Type B pancreatic cell (in vitro differentiated cells): ENCODE data around the gene TTC28. TPM values are rescaled to one million over a fixed set of nuclear protein-coding genes. Genes with fewer than 3 reads are reported as not detected.
"Not testable (repeated sequence)": the region's sequence is repeated elsewhere in the genome, so short reads cannot be mapped to it uniquely, and the experiment has no call there.

Experiments
- DNase-seq: peaks from one replicate; pipeline ENCODE4 v3.0.0; 2021; ENCODE audit warnings: mixed read lengths; ENCODE audit not compliant: unreplicated experiment; ENCODE audit errors: extremely low spot score
- H3K27ac Mint-ChIP-seq: 2 replicates; pipeline ENCODE4 v1.8.0; 2021; ENCODE audit warnings: mild to moderate bottlenecking, mixed read lengths
- H3K27me3 Mint-ChIP-seq: 2 replicates; pipeline ENCODE4 v1.8.0; 2021; ENCODE audit warnings: mixed read lengths
- H3K36me3 Mint-ChIP-seq: 2 replicates; pipeline ENCODE4 v1.8.0; 2021; ENCODE audit warnings: mixed read lengths
- H3K4me1 Mint-ChIP-seq: one replicate; pipeline ENCODE4 v1.8.0; 2021; ENCODE audit warnings: mixed read lengths; ENCODE audit not compliant: unreplicated experiment
- H3K4me3 Mint-ChIP-seq: 2 replicates; pipeline ENCODE4 v1.8.0; 2021; ENCODE audit warnings: mild to moderate bottlenecking, mixed read lengths
- H3K9me3 Mint-ChIP-seq: 2 replicates; pipeline ENCODE4 v1.8.0; 2021; ENCODE audit warnings: mixed read lengths
- total RNA-seq: library from RNA; stranded (reverse); gene quantifications from 2 replicates; pipeline ENCODE4 v1.2.1, GENCODE V29; 2021; ENCODE audit warnings: low replicate concordance
- TF ChIP-seq, protein P1 (sequence below): fragments of 200-600 bp; sonication (generic); conservative IDR thresholded peaks from 2 replicates; pipeline ENCODE4 v1.5.0; 2021; ENCODE audit warnings: antibody characterized with exemption, mild to moderate bottlenecking

The TTC28 gene
- total RNA-seq, 1 donor from 2014 or later = 59.2 TPM

DNA sequence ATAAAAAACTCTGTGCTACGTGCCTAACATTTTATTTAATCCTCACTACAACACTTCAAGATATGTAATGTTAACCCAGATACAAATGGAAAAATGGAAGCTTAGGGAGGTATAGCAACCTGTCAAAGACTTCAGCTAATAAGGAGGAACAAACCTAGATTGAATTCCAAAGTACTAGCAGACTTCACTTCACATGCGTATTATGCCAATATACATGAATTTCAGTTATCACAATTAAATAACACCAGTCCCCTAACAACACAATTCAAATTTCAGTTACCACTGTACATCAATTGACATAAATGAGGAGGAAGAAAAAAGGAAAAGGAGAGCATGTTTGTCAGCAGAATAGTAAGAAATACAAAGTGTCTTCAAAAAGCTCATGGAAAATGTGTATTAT, 60.4 kb downstream of the TTC28 start:
- H3K4me3 Mint-ChIP-seq = no peak overlapping the region
- H3K4me1 Mint-ChIP-seq = no peaks in the 10 kb centered on the region
- no peak for DNase-seq
- H3K27ac Mint-ChIP-seq = no peak overlapping the region
- H3K27me3 Mint-ChIP-seq = no peaks in the 10 kb centered on the region
- TF ChIP-seq, protein P1, sequence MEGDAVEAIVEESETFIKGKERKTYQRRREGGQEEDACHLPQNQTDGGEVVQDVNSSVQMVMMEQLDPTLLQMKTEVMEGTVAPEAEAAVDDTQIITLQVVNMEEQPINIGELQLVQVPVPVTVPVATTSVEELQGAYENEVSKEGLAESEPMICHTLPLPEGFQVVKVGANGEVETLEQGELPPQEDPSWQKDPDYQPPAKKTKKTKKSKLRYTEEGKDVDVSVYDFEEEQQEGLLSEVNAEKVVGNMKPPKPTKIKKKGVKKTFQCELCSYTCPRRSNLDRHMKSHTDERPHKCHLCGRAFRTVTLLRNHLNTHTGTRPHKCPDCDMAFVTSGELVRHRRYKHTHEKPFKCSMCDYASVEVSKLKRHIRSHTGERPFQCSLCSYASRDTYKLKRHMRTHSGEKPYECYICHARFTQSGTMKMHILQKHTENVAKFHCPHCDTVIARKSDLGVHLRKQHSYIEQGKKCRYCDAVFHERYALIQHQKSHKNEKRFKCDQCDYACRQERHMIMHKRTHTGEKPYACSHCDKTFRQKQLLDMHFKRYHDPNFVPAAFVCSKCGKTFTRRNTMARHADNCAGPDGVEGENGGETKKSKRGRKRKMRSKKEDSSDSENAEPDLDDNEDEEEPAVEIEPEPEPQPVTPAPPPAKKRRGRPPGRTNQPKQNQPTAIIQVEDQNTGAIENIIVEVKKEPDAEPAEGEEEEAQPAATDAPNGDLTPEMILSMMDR = no peak
- H3K36me3 Mint-ChIP-seq = no peaks in the 10 kb centered on the region
- no peaks in the 10 kb centered on the region for H3K9me3 Mint-ChIP-seq

DNA sequence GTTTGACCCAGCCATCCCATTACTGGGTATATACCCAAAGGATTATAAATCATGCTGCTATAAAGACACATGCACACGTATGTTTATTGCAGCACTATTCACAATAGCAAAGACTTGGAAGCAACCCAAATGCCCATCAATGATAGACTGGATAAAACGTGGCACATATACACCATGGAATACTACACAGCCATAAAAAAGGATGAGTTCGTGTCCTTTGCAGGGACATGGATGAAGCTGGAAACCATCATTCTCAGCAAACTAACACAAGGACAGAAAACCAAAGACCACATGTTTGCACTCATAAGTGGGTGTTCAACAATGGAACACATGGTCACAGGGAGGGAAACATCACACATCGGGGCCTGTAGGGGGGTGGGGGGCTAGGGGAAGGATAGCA, 64.2 kb downstream of the TTC28 start:
- DNase-seq, H3K27ac Mint-ChIP-seq, H3K4me1 Mint-ChIP-seq, H3K4me3 Mint-ChIP-seq, H3K27me3 Mint-ChIP-seq, H3K9me3 Mint-ChIP-seq: not testable (repeated sequence)
- peaks cover 12% of the 10 kb centered on the region for H3K36me3 Mint-ChIP-seq

DNA sequence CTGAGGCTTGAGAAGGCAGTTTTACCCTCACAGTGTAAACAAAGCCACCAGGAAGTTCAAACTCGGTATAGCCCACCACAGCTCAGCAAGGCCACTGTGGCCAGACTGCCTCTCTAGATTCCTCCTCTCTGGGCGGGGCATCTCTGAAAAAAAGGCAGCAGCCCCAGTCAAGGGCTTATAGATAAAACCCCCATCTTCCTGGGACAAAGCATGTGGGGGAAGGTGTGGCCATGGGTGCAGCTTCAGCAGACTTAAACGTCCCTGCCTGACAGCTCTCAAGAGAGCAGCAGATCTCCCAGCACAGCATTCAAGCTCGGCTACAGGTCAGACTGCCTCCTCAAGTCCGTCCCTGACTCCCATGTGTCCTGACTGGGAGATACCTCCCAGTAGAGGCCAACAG, 69.7 kb downstream of the TTC28 start:
- Mint-ChIP-seq H3K4me3 (no peak overlapping the region), H3K27me3 (no peaks in the 10 kb centered on the region)

DNA sequence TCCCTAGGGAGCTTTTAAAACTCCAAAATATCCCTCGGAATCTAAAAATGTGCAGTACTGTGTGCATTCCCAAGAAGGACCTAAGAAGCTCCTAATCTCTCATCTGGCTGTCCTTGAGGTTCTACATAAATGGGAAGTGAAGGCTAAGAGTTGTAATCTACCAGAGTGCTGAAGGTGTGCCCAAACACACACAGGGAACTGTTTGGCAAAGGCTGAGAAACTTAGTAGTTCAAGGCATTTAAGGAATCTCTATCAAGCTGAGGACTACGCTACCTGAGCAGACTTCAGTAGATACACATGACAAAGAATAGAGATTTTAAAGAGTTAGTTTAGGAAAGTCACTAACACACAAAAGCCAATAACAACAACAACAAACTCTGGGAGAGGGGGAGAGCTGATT, 71.1 kb downstream of the TTC28 start:
- no peaks in the 10 kb centered on the region for H3K9me3 Mint-ChIP-seq
- TF ChIP-seq, protein P1 = no peak

More for the DNA sequence above, 69.7 kb downstream of the TTC28 start:
- H3K36me3 Mint-ChIP-seq = peaks cover 12% of the 10 kb centered on the region
- H3K27ac Mint-ChIP-seq = no peak overlapping the region
- H3K4me1 Mint-ChIP-seq = peaks cover 17% of the 10 kb centered on the region
- no peak for DNase-seq
- TF ChIP-seq, protein P1 = no peak
- no peaks in the 10 kb centered on the region for H3K9me3 Mint-ChIP-seq

DNA sequence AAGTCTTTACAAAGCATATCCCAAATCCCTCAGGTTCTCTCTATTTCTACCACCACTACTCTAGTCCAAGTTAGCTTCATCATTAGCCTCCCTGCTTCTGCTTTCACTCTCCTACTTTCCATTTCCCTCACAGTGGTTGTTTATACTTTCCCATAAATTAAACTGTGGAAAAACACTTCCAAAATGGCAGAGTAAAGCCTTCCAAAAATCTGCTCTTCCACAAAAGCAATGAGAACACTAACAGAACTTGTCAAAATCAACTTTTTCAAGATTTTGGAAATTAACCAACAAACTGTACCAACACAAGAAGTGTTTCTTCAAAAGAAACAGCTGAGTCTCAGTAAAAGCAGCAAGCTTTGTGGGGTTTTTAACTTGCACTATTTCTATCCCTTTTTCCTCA, 71.8 kb downstream of the TTC28 start:
- no peak overlapping the region for H3K27ac Mint-ChIP-seq
- peaks cover 17% of the 10 kb centered on the region for H3K4me1 Mint-ChIP-seq
- no peaks in the 10 kb centered on the region for H3K9me3 Mint-ChIP-seq
- H3K36me3 Mint-ChIP-seq = peaks cover 12% of the 10 kb centered on the region
- no peak overlapping the region for H3K4me3 Mint-ChIP-seq
- no peak for DNase-seq
- no peaks in the 10 kb centered on the region for H3K27me3 Mint-ChIP-seq
- TF ChIP-seq, protein P1 = no peak

More for the DNA sequence above, 71.1 kb downstream of the TTC28 start:
- Mint-ChIP-seq H3K27me3 (no peaks in the 10 kb centered on the region), H3K4me3 (no peak overlapping the region), H3K4me1 (peaks cover 17% of the 10 kb centered on the region), H3K27ac (no peak overlapping the region), H3K36me3 (peaks cover 12% of the 10 kb centered on the region)
- no peak for DNase-seq

DNA sequence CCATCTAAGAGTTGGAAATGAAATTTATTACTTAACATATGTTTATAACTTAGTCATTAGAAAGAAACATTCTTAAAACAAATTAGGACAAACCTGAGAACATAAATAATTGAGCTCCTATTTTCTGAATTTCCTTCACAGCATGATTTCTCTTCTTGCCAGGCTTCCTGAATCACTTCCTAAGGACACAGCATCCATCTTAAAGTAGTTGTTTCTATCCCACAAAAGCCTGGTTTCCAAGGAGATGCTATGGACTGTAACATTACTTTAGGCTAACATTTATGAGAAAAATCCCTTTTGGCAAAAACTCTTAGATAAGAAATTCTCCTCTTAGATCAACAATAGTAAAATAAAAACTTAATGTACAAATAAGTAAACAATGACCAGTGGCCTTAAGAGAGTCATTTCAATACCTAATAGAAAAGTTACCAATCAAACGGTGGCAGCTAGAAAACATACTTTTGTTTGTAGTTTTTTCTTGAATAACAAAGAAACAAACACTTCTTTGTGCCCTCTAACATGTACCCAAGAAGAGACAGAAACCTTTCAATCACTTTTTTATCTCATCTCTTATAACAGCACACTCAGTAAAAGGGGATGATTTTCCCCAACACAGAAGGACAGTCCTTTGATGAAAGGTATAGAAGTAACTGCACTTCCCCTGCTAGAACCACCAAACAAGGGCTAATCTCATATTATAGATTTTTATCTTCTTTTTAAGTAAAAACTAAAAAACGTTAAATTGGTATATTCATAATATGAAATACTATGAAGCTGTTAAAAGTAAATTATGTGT, 74.5 kb downstream of the TTC28 start:
- TF ChIP-seq, protein P1 = no peak
- Mint-ChIP-seq H3K4me1 (peaks cover 24% of the 10 kb centered on the region), H3K4me3 (no peak overlapping the region), H3K9me3 (no peaks in the 10 kb centered on the region), H3K36me3 (no peaks in the 10 kb centered on the region), H3K27ac (no peak overlapping the region), H3K27me3 (no peaks in the 10 kb centered on the region)
- no peak for DNase-seq
